Measurements from ENCODE around the gene GABRA4.

DNA sequence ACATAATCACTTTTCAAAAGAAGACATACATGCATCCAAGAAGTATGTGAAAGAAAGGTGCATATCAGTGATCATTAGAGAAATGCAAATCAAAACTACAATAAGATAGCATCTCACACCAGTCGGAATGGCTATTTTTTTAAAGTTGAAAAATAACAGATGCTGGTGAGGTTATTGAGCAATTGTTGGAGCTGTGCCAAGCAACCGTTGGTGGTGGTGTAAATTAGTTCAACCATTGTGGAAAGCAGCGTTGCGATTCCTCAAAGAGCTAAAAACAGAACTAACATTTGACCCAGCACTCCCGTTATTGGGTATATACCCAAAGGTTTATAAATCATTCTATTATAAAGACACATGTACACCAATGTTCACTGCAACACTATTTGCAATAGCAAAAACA, 98.6 kb downstream of the GABRA4 start:
- TF ChIP-seq, protein P1, sequence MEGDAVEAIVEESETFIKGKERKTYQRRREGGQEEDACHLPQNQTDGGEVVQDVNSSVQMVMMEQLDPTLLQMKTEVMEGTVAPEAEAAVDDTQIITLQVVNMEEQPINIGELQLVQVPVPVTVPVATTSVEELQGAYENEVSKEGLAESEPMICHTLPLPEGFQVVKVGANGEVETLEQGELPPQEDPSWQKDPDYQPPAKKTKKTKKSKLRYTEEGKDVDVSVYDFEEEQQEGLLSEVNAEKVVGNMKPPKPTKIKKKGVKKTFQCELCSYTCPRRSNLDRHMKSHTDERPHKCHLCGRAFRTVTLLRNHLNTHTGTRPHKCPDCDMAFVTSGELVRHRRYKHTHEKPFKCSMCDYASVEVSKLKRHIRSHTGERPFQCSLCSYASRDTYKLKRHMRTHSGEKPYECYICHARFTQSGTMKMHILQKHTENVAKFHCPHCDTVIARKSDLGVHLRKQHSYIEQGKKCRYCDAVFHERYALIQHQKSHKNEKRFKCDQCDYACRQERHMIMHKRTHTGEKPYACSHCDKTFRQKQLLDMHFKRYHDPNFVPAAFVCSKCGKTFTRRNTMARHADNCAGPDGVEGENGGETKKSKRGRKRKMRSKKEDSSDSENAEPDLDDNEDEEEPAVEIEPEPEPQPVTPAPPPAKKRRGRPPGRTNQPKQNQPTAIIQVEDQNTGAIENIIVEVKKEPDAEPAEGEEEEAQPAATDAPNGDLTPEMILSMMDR (IDR thresholded peaks at IDR 0.05; ENCODE audit: low read depth, low read length) = no peak
- TF ChIP-seq POLR2A (IDR thresholded peaks at IDR 0.05; ENCODE audit: extremely low read depth, insufficient read length) (no peak), MYC (IDR thresholded peaks at IDR 0.05; ENCODE audit: low read depth, low read length) (no peak)

Measured in NB4 (cell line).